ENCODE data around the gene ADARB1.

ADARB1 gene

DNA sequence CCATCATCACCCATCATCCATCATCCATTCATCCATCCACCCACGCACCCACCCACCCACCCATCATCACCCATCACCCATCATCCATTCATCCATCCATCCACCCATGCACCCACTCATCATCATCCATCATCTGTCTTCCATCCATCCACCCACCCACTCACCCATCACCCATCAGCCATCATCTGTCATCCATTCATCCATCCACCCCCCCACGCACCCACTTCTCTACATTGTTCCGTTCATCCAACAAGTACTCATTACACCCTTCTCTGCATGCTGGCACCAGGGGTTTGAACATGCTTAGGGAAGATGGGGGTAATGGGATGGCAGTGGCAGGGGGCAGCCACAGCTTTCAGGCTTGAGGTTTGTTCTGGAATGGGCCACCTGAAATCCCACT is 82.1 kb downstream of the ADARB1 start:
- DNase-seq: no peak

DNA sequence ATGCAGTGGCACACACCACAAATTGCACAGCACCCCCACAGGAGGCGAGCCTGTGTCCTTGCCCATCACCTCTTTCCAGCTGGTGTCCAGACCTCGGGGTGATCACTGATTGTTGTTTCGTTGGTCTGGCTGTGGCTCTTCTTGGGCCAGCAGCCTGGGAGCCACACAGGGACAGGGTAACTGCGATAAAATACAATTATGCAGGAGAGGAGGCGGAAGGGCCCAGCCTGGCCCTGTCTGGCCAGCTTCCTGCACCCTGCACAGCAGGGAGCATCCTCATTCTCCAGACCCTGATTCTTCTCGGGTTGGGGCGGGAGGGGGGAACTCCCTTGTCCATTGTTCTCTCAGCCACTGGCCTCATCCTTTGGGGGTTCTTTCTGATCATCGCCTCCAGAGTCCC is 83.6 kb downstream of the ADARB1 start:
- no peak for DNase-seq

DNA sequence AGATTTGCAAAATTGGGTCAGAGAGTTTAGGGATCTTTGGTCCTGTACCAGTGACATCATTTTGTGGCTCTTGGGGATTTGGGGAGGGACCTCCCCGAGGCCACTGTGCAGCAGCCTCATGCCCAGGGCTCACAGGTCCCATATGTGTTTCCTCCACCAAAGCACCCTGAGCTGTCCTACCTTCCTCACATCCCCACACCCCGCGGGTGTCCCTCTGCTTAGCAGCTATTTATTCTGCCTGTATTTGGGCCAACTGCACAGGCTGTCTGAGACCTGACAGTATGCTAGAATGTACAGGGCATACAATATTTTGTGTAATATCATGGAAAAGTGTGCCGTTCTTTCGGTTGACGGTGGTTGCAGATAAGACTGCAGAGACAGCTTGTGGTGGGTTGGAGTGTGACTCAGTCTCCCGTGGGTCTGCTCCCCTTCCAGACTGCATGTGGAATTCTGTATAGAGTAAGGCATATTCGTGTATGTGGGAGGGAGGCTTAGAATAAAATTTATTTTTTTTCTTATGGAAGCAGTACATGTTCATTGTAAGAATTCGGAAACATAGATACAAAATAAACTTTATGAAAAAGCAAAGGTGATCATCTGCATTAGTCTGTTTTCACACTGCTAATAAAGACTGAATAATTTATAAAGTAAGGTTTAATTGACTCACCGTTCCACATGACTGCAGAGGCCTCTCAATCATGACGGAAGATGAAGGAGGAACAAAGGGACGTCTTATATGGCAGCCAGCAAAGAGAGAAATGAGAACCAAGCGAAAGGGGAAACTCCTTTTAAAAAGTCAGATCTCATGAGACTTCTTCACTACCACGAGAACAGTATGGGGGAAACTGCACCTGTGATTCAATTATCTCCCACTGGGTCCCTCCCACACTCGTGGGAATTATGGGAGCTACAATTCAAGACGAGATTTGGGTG is 84.4 kb downstream of the ADARB1 start:
- no peak for DNase-seq

DNA sequence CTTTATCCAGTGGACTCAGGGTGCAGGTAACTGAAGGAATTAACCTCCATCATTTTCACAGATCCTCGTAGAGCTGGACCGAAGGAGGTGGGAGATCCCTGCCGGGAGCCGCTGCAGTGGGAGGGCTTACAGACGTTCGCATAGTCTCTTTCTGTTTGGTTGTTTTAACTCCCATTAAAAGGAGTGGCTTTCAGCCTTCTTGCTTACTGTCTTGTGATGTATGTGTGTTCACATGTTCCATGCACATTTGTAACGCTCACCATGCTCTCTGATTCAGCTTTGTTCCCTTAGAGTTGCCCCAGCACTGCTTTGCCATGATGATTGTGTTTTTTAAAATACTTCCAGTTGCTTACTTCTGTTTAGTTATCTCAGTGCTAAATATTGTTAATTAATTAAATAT is 85.8 kb downstream of the ADARB1 start:
- no peak for DNase-seq

DNA sequence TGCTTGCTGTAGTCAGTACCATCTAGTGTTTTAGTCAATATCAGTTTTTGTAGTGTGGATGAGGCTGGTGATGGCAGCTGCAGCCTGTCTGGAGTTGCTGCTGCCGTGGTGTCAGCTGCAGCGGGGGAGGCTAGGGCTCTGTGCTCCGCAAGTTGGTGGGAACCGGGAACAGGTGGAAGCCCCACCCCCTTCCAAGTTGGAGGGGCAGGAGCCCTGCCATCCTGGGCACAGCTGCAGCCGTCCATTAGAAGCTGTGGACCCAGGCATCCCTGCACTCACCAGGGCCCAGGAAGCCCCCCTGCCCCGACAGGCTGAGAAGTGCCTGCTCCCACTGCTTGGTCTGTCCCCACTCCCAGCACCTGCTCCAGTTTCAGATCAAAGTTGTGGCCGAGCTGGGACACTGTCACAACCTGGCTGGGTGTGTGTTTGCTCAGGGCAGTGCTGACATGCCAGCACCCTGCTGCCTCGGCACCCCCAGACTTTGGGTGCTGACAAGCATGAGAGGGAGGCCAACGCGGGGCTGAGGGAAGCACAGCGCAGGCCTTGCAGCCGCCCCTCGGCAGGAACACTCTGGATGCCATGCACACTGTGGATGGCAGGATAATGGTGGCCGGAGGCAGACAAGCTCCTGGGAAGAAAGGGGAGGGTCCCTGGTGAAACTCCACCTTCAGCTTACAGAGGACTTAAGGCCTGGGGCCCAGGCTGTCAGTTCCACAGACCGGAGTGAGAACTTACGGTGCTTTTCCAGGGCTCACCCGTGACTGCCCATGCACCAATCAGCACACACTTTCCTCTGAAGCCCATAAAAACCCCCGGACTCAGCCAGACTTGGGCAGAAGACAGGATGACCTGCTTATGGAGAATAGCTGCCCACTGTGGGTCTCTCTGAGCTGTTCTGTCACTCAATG is 86.9 kb downstream of the ADARB1 start:
- DNase-seq: no peak

DNA sequence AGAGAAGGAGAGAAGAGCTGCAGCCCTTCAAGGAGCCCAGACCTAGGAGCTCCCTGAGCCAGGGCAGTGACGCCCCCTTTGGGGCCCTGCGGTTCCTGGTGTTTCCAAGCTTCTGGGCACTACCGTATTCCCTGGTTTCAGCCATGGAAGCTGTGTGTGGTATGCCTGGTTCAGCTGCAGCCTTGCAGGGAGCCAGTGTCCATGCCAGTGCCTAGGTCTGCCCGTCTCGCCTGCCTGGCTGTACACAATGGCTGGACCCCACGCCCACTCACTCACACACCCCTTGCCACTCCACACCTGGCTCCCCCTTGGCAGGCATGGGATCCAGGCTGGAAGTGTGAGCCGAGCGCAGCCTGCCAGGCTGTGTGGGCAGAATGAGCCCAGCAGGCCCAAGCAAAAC is 87.7 kb downstream of the ADARB1 start:
- no peak for DNase-seq

DNA sequence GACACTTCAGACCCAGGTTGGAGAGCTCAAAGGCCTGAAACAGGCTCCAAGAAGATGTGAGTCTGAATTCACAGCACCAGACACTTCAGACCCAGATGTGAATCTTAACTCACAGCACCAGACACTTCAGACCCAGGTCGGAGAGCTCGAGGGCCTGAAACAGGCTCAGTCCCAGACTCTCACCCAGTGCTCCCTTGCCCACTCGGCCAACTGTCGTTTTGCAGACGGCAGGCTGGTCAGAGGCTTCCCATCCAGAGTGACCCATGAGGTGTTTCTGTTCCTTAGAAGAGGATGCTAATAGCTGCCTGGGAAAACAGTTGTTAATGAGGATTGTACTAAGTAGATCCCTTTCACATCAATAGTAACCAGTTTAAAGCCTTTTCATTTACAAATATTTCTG is 88.4 kb downstream of the ADARB1 start:
- no peak for DNase-seq

DNA sequence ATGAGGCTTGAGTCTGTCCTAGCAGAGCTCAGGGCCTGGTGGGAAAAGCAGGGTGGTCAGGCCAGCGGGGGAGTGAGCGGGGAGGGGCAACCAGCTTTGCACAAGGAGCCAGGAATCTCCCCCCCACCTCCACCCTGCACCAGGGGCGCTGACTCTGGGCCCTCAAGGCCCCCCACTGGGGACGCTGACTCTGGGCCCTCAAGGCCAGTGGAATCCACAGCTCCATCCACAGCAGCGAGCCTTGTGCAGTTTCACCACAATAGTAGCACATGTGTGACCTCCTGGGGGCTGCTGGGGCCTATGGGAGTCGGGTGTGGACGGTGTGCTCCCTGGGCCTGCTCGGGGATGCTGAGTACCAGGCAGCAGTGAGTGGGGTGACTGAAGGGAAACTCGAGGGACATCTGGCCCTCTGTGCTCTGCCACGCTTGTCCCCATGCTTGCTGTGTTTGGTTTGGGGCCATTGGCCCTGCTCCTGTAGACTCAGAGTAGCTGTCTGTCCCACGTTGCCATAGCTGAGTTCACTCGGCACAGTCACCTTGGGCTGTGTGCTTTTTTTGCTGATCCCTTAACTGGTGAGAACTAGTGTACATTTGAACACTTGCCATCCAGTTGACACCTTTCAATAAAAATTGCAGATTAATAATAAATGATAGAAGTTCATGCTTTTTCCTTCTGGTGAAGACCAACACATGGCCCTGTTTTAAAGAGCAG is 89.2 kb downstream of the ADARB1 start:
- no peak for DNase-seq

DNA sequence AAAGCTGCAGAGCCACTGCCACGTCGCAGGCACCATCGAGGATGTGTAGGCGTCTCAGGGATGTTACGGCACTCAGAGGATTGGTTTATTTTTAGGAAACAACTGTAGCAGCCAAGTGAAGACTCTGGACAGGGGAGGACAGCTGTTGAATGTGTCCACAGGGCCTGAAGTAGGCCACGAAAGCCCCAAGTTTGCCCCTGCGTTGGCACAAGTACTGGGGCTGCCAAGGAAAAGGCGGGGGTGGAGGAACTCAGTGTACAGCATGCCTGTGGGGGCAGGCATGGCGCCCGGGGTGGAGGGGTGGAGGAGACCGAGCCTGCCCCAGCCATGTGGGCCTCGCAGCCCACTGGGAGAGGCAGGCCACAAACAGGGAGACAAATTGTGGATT is 89.7 kb downstream of the ADARB1 start:
- DNase-seq: no peak

DNA sequence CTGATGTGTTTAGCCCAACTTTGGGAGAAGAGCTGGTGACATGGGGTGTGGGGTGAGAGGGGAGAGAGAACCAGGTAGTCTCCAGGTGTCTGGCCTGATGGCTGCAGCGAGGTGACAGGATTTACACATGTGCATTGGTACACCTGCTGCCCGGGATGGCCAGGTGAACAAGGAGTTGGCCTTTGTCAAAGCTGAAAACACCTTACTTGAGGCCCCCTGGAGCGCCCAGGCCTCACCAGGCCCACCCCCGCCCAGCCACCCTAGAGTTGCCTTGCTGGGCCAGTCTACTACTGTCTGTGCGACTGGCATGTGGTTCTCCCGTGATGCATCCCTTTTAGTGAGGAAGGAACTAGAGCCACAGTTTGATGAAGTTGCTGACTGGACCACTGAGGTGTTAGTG is 90.5 kb downstream of the ADARB1 start:
- no peak for DNase-seq

DNA sequence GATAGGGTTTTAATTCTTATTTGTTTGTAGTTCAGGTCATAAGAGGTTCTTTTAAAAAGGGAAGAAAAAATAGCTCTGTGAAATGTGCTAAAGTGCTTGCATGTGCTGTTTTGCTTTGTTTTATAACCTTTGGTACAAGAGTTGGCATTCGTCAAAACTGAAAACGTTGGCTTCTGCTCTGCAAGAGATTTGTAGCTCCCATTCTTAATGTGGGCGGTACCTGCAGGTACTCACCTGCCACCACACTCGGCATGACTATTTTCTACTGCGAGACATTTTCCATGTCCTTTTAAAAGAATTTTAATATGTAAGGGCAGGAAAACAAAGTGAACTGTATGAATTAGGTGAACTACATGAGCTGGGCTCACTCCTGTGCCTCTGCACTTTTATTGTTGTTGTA is 92.6 kb downstream of the ADARB1 start:
- no peak for DNase-seq

DNA sequence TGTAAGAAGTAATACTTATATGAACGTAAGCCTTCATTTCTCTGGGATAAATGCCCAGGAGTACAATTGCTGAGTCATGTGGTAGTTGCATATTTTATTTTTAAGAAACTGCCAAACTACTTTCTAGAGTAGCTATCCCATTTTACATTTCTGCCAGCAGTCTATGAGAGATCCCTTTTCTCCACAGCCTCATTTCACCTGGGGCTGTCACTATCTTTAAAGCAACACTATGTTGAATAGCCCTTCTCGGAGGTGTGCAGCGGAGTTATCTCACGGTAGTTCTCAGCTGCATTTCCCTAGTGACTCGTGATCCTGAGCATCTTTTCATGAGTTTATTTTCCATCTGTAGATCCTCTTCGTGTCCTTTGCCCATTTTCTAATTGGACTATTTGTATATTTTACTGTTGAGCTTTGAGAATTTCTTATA is 93.4 kb downstream of the ADARB1 start:
- no peak for DNase-seq

DNA sequence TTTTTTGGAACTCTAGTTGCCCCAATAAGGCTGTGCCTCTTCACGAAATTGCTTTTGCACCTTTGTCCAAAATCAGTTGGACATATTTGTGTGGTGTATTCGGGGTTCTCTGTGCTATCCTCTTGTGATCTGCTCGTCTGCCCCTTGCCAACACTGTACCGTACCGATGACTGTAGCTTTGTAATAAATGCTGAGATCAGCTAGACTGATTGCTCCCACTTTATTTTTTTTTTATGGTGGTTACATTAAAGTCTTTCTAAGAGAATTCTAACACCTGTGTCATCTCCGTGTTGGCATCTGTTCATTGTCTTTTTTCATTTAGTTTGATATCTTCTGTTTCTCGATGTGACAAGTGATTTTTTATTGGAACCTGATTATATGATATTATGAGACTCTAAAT is 94.1 kb downstream of the ADARB1 start:
- no peak for DNase-seq

DNA sequence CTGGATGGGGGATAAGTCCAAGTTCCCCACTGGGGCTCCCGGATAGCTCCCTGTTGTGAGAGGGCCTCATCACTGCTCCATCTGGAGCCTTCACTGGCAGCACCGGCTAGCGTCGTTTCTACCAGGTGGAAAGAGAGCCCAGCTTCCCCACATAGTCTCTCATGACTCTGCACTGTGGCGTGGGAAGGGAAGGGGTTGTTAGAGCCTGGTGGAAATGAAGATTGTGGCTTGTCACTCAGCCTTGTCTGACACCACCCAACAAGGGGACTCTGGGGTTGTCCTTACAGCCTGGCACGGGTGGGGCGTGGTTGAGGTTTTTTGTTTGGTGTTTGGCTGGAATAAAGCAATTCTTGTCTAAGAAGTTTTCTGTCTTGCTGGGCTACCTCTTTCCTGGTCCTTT is 94.6 kb downstream of the ADARB1 start:
- no peak for DNase-seq

DNA sequence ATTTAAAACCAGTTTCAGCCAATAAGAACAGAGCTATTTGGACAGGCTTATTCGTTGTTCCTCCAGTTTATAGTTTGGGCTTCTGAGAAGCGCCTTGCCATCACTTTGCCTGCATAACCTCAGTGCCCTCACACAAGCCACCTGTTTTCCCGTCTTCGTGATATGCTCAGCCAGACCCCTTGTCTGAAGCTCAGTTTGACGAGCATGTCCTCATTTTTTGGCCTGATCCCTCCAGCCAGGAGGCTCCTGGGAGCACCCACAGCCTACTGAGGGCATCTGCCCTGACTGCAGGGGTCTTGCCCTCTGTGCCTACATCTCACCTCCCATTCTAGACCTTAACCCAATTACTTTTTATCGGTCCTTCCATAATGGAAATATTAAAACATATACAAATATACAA is 95.3 kb downstream of the ADARB1 start:
- no peak for DNase-seq

DNA sequence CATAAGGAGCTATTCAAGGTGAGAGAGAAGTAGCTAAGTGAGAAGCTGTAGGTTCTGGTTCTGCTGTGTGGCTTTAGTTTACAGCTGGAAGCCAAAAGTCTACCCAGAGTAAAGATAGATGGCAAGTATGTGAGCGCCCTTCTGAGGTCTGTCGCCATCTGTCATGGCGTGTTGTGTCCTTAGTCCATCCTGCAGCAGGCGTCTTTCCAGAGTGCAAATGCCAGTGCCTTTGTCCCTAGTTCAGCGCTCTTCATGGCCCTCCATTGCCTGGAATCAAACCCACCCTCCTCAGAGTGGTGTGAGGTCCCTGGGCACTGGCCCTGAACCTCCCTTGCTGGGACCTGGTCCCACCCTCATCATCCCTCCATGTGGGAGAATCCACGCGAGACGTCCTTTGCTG is 96.6 kb downstream of the ADARB1 start:
- DNase-seq: no peak

DNA sequence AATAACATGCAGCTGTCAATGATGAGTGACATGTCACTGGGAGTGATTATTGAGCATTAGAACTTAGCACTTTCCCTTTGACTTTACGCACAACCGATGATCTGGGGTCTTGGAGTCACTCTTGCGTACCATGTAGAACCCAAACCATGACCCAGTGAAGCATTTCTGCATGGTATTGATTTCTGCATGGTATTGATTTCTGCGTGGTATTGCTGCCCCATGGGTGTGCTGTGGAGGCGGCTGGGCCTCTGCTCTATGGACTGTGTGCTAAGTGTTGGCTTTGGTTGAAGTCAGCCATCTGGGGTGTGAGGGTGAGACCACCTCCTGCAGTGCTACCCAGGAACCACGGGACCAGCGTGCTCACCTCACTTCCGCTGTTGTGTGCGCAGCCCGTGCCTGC is 98.0 kb downstream of the ADARB1 start:
- no peak for DNase-seq

DNA sequence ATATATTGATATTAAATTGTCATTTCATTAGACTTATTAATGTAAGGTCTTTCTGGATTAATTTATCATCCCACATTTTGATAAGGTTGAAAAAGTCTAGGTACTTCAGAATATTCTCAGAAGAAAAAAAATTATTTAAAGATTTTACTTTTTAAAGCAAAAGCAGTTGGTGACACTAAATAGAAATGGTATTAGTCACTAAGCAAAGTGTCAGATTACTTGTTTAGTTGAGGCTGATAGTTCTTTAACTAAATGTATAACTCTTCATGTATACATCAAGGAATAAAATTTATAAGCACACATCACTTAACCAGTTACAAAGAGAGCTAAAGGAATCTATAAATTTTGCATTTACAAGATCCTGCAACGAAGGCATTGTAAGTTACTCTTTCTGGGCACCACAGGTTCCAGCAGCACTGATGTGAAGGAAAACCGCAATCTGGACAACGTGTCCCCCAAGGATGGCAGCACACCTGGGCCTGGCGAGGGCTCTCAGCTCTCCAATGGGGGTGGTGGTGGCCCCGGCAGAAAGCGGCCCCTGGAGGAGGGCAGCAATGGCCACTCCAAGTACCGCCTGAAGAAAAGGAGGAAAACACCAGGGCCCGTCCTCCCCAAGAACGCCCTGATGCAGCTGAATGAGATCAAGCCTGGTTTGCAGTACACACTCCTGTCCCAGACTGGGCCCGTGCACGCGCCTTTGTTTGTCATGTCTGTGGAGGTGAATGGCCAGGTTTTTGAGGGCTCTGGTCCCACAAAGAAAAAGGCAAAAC is 101.1 kb downstream of the ADARB1 start:
- no peak for DNase-seq

DNA sequence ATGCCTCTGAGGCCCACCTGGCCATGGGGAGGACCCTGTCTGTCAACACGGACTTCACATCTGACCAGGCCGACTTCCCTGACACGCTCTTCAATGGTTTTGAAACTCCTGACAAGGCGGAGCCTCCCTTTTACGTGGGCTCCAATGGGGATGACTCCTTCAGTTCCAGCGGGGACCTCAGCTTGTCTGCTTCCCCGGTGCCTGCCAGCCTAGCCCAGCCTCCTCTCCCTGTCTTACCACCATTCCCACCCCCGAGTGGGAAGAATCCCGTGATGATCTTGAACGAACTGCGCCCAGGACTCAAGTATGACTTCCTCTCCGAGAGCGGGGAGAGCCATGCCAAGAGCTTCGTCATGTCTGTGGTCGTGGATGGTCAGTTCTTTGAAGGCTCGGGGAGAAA is 101.8 kb downstream of the ADARB1 start:
- no peak for DNase-seq

DNA sequence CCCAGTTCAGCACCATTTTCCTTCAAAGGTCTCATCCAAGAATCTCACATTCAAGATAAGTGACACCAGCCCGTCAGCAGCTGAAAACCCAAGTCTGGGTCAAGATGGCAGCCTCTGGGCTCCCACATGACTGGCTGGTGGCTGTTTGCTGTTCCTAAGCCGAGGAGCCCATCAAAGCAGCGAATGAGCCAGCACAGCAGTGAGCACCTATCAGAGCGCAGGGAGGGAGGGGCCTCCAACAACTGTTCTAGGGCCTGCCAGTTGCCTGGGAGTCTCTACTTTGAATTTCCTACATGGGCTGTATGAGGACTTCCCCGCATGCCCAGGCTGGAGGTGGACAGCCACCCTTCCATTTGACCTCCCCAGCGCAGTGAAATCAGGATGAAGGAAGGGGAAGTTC is 102.7 kb downstream of the ADARB1 start:
- no peak for DNase-seq

DNA sequence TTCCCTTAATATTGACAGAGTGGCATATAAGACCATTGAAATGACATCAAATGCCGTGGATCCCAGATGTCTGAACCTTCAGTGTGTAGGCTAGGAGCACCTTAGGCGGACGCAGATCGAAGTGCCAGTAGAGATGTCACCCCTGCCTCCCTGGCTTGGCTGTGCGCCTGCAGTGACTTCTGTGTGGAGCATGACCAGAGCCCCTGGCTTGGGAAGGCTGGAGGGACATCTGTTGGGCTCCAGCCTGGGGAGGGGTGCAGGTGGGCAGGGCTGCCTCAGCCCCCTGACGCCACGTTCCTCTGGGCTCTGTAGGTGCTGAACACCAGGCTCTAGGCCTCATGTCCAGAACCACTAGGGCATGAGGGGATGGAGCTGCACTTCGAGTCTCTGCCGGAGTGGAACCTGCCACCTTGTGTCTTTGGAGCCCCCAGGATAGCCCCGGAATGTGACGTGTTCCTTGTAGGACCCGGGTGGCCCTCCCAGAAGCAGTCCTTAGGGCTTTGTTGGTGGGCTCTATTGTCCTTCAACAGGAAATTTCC is 103.8 kb downstream of the ADARB1 start:
- DNase-seq: no peak

DNA sequence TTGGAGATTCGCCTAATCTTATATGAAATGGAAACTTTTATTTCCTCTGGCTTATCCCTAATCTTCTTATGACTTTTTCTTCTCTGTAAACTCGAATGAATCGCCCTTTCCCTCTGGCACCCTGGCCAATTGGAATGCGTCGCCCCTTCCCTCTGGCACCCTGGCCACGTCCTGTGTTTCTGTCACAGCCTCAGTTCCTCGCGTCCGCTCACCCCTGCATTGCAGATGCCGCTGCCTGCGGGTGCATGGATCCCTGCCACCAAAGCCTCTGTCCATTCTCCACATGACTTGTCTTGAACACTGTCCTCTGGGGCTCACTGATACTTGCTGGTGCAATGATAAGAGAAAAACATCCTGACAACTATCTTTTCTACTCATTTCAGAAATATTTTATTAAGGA is 104.6 kb downstream of the ADARB1 start:
- no peak for DNase-seq
